ENCODE data around the gene ZBTB20. TPM values are rescaled to one million over a fixed set of nuclear protein-coding genes. Genes with fewer than 3 reads are reported as not detected.

ZBTB20 gene
- total and polyA plus RNA-seq, 4 donors, result 0.74 to 77.1 (median 27.9) TPM

DNA sequence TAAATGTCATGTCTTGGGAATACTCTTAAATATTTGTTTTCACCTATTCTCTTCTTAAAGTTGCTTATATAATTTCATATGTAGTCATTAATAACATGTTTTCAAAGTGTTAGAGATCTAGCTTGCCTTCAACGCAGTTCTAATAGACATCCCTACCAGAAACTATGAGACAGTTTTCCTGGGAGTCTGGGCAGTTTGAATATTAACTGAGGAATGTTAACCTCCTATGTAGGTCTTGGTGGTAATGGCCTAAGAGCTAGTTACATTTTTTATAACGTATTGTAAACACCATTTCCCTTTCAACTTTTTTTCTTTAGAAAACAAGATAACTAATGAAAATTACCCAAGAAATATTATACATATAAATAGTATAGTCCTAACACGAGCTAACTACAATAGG lies 525.1 kb downstream of the ZBTB20 start:
- 58 to 78% methylated on average over 3 of the region's 3 CpGs for WGBS, 2 donors
- Histone ChIP-seq H3K4me1 (ENCODE audit: control insufficient read depth in 5 of 5, insufficient read depth in 5 of 5, low read length in 5 of 5) (peaks cover 2 to 22% (median 13%) of the 10 kb centered on the region in 5 donors), H3K9me3 (ENCODE audit: control insufficient read depth in 4 of 4, insufficient read depth in 3 of 4, low read length in 3 of 4) (no peaks in the 10 kb centered on the region), H3K36me3 (ENCODE audit: control insufficient read depth in 4 of 4, insufficient read depth in 4 of 4, low read length in 4 of 4) (no peaks in the 10 kb centered on the region), H3K4me3 (no peak overlapping the region), H3K27me3 (ENCODE audit: control insufficient read depth in 3 of 3, insufficient read depth in 3 of 3, low read length in 2 of 3) (no peaks in the 10 kb centered on the region), H3K9ac (ENCODE audit: insufficient read depth in 1 of 2, low read length in 2 of 2) (no peak overlapping the region), H3K27ac (ENCODE audit: low read depth in 1 of 2, low read length in 1 of 2) (no peak overlapping the region)
- TF ChIP-seq, protein P1, sequence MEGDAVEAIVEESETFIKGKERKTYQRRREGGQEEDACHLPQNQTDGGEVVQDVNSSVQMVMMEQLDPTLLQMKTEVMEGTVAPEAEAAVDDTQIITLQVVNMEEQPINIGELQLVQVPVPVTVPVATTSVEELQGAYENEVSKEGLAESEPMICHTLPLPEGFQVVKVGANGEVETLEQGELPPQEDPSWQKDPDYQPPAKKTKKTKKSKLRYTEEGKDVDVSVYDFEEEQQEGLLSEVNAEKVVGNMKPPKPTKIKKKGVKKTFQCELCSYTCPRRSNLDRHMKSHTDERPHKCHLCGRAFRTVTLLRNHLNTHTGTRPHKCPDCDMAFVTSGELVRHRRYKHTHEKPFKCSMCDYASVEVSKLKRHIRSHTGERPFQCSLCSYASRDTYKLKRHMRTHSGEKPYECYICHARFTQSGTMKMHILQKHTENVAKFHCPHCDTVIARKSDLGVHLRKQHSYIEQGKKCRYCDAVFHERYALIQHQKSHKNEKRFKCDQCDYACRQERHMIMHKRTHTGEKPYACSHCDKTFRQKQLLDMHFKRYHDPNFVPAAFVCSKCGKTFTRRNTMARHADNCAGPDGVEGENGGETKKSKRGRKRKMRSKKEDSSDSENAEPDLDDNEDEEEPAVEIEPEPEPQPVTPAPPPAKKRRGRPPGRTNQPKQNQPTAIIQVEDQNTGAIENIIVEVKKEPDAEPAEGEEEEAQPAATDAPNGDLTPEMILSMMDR (IDR thresholded peaks at IDR 0.05; ENCODE audit: control extremely low read depth, extremely low read depth), result no peak
- DNase-seq (no peak), ATAC-seq (ENCODE audit: insufficient read depth, low FRiP score) (no peak)

DNA sequence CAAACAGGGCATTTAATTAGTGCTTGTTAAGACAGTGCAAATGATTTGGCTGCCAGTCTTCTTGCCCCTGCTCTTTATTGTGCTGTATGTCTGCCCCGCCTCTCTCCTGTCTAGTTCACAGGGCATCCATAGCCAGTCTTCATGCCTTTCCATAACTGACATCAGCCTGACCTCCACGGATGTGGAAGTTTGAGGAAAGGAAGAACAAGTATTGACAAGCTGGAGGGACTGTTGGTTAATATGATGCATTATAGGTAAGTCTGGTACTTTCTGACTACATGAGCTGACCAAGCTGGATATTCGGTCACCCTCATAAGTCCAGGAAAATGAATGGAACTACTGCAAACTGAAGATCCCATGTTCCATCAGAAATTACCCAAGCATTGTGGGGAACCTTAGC lies 527.3 kb downstream of the ZBTB20 start:
- TF ChIP-seq, protein P1 (IDR thresholded peaks at IDR 0.05; ENCODE audit: control extremely low read depth, extremely low read depth), result no peak
- Histone ChIP-seq H3K4me1 (ENCODE audit: control insufficient read depth in 5 of 5, insufficient read depth in 5 of 5, low read length in 5 of 5) (peaks cover 2 to 25% (median 12%) of the 10 kb centered on the region in 5 donors), H3K9me3 (ENCODE audit: control insufficient read depth in 4 of 4, insufficient read depth in 3 of 4, low read length in 3 of 4) (no peaks in the 10 kb centered on the region), H3K27ac (ENCODE audit: low read depth in 1 of 2, low read length in 1 of 2) (no peak overlapping the region), H3K4me3 (no peak overlapping the region), H3K36me3 (ENCODE audit: control insufficient read depth in 4 of 4, insufficient read depth in 4 of 4, low read length in 4 of 4) (no peaks in the 10 kb centered on the region), H3K9ac (ENCODE audit: insufficient read depth in 1 of 2, low read length in 2 of 2) (no peak overlapping the region), H3K27me3 (ENCODE audit: control insufficient read depth in 3 of 3, insufficient read depth in 3 of 3, low read length in 2 of 3) (no peaks in the 10 kb centered on the region)
- DNase-seq (no peak), ATAC-seq (ENCODE audit: insufficient read depth, low FRiP score) (no peak)
- 94 to 95% methylated on average over 3 of the region's 3 CpGs for WGBS, 2 donors

DNA sequence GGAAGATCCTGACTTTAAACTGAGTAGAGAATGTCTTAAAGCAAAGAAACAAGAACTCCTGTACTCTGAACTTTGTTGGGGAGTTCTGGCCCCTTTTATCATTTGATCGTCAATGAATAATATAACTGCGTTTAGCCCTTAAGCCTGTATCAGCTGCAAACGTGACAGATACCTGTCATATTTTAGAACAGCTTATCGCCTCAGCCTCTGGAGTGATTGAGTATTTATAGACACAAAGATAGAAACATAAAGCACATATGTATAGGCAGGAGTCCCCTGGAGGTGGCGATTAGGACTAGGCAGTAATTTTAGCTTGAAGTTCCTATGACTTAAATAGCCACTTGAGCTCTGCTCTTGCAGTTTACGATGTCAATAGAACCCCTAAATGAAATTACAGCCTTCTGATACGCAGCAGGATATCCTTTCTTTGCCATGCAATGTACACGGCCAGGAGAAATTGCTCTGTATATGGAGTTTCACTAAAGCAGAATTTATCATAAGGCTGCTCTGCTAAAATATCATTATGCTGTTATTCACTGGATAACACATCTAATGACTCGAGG lies 531.5 kb downstream of the ZBTB20 start:
- 86 to 91% methylated on average over 9 of the region's 9 CpGs for WGBS, 2 donors
- ATAC-seq (ENCODE audit: insufficient read depth, low FRiP score) (no peak), DNase-seq (no peak)
- H3K4me1 ChIP-seq (ENCODE audit: control insufficient read depth in 5 of 5, insufficient read depth in 5 of 5, low read length in 5 of 5), result peaks cover 0 to 27% (median 0%) of the 10 kb centered on the region in 5 donors
- no peaks in the 10 kb centered on the region for H3K27me3 ChIP-seq (ENCODE audit: control insufficient read depth in 3 of 3, insufficient read depth in 3 of 3, low read length in 2 of 3)
- no peaks in the 10 kb centered on the region for H3K9me3 ChIP-seq (ENCODE audit: control insufficient read depth in 4 of 4, insufficient read depth in 3 of 4, low read length in 3 of 4)
- TF ChIP-seq, protein P1 (IDR thresholded peaks at IDR 0.05; ENCODE audit: control extremely low read depth, extremely low read depth), result no peak
- no peak overlapping the region for H3K4me3 ChIP-seq
- no peaks in the 10 kb centered on the region for H3K36me3 ChIP-seq (ENCODE audit: control insufficient read depth in 4 of 4, insufficient read depth in 4 of 4, low read length in 4 of 4)
- H3K9ac ChIP-seq (ENCODE audit: insufficient read depth in 1 of 2, low read length in 2 of 2), result no peak overlapping the region
- H3K27ac ChIP-seq (ENCODE audit: low read depth in 1 of 2, low read length in 1 of 2), result no peak overlapping the region
